GM12878 (cell line): ENCODE measurements around the gene GNAQ. TPM values are rescaled to one million over a fixed set of nuclear protein-coding genes. Genes with fewer than 3 reads are reported as not detected.

ENCODE experiments used
- BACH1 ChIP-seq: fragments of 450-650 bp; IDR thresholded peaks from 2 replicates; pipeline ENCODE4 v1.6.1; 2017; ENCODE audit warnings: mild to moderate bottlenecking, borderline replicate concordance
- CHD4 ChIP-seq: fragments of 200-600 bp; sonication (generic); IDR thresholded peaks from 2 replicates; pipeline ENCODE4 v1.6.1; 2016; ENCODE audit warnings: mild to moderate bottlenecking
- RAD51 ChIP-seq: fragments of 450-650 bp; IDR thresholded peaks from 2 replicates; pipeline ENCODE4 v1.6.1; 2016; ENCODE audit warnings: moderate library complexity, mild to moderate bottlenecking, inconsistent platforms
- RB1 ChIP-seq: fragments of 450-650 bp; formaldehyde crosslinking; IDR thresholded peaks from 2 replicates; pipeline ENCODE4 v1.6.1; 2017; ENCODE audit warnings: mild to moderate bottlenecking, borderline replicate concordance
- SIN3A ChIP-seq: IDR thresholded peaks from 2 replicates; pipeline ENCODE4 v1.6.1; 2012; ENCODE audit warnings: low read depth, low read length, improper control_type of control experiment
- SP1 ChIP-seq: IDR thresholded peaks from one replicate; pipeline ENCODE4 v1.6.1; 2011; ENCODE audit warnings: low read depth, low read length
- SREBF2 ChIP-seq: IDR thresholded peaks from 2 replicates; pipeline ENCODE4 v1.6.1; 2012; ENCODE audit warnings: mild to moderate bottlenecking, low read length
- ZNF217 ChIP-seq: fragments of 450-650 bp; IDR thresholded peaks from 2 replicates; pipeline ENCODE4 v1.6.1; 2017; ENCODE audit warnings: antibody characterized with exemption, mild to moderate bottlenecking
- polyA plus RNA-seq, 11 experiments: library from polyadenylated mRNA; depleted of rRNA in 4 of 11; unstranded in 6 of 11; stranded (reverse) in 5 of 11; fragments of >200 nt; fragmentation: Nextera tagmentation in 4 of 11; fragmentation: Illumina TruSeq in 1 of 11; extraction: Ambion mirVana in 4 of 11; extraction: Trizol in 1 of 11; gene quantifications; 1 replicate in 1 of 11; 2 replicates in 10 of 11; pipeline versions ENCODE4 v1.2.1 to v1.2.3, GENCODE V29; 2011 to 2016; ENCODE audit warnings: inconsistent platforms in 2 of 11, missing spikeins in 2 of 11, low read depth in 1 of 11
- total RNA-seq, 4 experiments: library from RNA; depleted of rRNA in 3 of 4; stranded (reverse); fragments of >200 nt in 3 of 4; fragmentation: Illumina TruSeq in 1 of 4; extraction: Trizol in 1 of 4; gene quantifications; 2 replicates each; pipeline versions ENCODE4 v1.2.1 to v1.2.3, GENCODE V29; 2013 to 2021
- TF ChIP-seq, protein P1 (sequence below): IDR thresholded peaks from 2 replicates; pipeline ENCODE4 v1.6.1; 2012; ENCODE audit warnings: low read depth, low read length, improper control_type of control experiment
- TF ChIP-seq, protein P2 (sequence below): fragments of 450-650 bp; IDR thresholded peaks from 2 replicates; pipeline ENCODE4 v1.6.1; 2016; ENCODE audit warnings: mild to moderate bottlenecking
- TF ChIP-seq, protein P3 (sequence below): IDR thresholded peaks from 2 replicates; pipeline ENCODE4 v1.6.1; 2012; ENCODE audit warnings: low read depth, low read length, improper control_type of control experiment
- TF ChIP-seq, protein P4 (sequence below): fragments of 450-650 bp; IDR thresholded peaks from 2 replicates; pipeline ENCODE4 v1.6.1; 2018; ENCODE audit warnings: borderline replicate concordance, mild to moderate bottlenecking; ENCODE audit not compliant: partially characterized antibody
- TF ChIP-seq, protein P5 (sequence below): fragments of 450-650 bp; formaldehyde crosslinking; IDR thresholded peaks from 2 replicates; pipeline ENCODE4 v1.4.0; 2022; ENCODE audit warnings: mild to moderate bottlenecking, moderate library complexity

GNAQ gene
- total and polyA plus RNA-seq, 10 of the 15 experiments (the other 5 are each of a cell fraction or from before 2014, with no cell fraction given) = 0.15 to 47.2 (median 0.49) TPM

- TF ChIP-seq, protein P1, sequence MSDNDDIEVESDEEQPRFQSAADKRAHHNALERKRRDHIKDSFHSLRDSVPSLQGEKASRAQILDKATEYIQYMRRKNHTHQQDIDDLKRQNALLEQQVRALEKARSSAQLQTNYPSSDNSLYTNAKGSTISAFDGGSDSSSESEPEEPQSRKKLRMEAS = no peak
- TF ChIP-seq RAD51 (no peak), CHD4 (no peak), SREBF2 (no peak), SIN3A (no peak), SP1 (no peak), BACH1 (no peak), RB1 (no peak), ZNF217 (no peak)
- TF ChIP-seq, protein P2, sequence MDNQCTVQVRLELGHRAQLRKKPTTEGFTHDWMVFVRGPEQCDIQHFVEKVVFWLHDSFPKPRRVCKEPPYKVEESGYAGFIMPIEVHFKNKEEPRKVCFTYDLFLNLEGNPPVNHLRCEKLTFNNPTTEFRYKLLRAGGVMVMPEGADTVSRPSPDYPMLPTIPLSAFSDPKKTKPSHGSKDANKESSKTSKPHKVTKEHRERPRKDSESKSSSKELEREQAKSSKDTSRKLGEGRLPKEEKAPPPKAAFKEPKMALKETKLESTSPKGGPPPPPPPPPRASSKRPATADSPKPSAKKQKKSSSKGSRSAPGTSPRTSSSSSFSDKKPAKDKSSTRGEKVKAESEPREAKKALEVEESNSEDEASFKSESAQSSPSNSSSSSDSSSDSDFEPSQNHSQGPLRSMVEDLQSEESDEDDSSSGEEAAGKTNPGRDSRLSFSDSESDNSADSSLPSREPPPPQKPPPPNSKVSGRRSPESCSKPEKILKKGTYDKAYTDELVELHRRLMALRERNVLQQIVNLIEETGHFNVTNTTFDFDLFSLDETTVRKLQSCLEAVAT = no peak
- TF ChIP-seq, protein P3, sequence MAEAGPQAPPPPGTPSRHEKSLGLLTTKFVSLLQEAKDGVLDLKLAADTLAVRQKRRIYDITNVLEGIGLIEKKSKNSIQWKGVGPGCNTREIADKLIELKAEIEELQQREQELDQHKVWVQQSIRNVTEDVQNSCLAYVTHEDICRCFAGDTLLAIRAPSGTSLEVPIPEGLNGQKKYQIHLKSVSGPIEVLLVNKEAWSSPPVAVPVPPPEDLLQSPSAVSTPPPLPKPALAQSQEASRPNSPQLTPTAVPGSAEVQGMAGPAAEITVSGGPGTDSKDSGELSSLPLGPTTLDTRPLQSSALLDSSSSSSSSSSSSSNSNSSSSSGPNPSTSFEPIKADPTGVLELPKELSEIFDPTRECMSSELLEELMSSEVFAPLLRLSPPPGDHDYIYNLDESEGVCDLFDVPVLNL = no peak
- TF ChIP-seq, protein P4, sequence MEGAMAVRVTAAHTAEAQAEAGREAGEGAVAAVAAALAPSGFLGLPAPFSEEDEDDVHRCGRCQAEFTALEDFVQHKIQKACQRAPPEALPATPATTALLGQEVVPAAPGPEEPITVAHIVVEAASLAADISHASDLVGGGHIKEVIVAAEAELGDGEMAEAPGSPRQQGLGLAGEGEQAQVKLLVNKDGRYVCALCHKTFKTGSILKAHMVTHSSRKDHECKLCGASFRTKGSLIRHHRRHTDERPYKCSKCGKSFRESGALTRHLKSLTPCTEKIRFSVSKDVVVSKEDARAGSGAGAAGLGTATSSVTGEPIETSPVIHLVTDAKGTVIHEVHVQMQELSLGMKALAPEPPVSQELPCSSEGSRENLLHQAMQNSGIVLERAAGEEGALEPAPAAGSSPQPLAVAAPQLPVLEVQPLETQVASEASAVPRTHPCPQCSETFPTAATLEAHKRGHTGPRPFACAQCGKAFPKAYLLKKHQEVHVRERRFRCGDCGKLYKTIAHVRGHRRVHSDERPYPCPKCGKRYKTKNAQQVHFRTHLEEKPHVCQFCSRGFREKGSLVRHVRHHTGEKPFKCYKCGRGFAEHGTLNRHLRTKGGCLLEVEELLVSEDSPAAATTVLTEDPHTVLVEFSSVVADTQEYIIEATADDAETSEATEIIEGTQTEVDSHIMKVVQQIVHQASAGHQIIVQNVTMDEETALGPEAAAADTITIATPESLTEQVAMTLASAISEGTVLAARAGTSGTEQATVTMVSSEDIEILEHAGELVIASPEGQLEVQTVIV = no peak
- TF ChIP-seq, protein P5, sequence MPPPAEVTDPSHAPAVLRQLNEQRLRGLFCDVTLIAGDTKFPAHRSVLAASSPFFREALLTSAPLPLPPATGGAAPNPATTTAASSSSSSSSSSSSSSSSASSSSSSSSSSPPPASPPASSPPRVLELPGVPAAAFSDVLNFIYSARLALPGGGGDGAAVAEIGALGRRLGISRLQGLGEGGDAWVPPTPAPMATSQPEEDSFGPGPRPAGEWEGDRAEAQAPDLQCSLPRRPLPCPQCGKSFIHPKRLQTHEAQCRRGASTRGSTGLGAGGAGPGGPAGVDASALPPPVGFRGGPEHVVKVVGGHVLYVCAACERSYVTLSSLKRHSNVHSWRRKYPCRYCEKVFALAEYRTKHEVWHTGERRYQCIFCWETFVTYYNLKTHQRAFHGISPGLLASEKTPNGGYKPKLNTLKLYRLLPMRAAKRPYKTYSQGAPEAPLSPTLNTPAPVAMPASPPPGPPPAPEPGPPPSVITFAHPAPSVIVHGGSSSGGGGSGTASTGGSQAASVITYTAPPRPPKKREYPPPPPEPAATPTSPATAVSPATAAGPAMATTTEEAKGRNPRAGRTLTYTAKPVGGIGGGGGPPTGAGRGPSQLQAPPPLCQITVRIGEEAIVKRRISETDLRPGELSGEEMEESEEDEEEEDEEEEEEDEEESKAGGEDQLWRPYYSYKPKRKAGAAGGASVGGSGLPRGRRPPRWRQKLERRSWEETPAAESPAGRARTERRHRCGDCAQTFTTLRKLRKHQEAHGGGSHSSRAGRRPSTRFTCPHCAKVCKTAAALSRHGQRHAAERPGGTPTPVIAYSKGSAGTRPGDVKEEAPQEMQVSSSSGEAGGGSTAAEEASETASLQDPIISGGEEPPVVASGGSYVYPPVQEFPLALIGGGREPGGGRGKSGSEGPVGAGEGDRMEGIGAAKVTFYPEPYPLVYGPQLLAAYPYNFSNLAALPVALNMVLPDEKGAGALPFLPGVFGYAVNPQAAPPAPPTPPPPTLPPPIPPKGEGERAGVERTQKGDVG (CRISPR knock-in tag) = no peak
Measured at GRCh38 chr9:78028926-78029325, 2.7 kb downstream of the GNAQ start (continued).
